GM19035 (cell line): ENCODE data around the gene ZNF532.

Source experiments
- ATAC-seq: cut with Tn5 transposase; IDR thresholded peaks from one replicate; pipeline ENCODE4 v1.9.1; 2021; ENCODE audit not compliant: unreplicated experiment

The ZNF532 gene

GRCh38 chr18:59033974-59034373 is 169.3 kb downstream of the ZNF532 start:
- ATAC-seq, result no peak

GRCh38 chr18:59035591-59035990 is 170.9 kb downstream of the ZNF532 start:
- no peak for ATAC-seq
